H9 (cell line): ENCODE measurements around the gene MORN1. TPM values are rescaled to one million over a fixed set of nuclear protein-coding genes. Genes with fewer than 3 reads are reported as not detected.

ENCODE experiments used
- DNase-seq: peaks from one replicate; pipeline ENCODE4 v3.0.0-alpha.2; 2017
- H2AFZ ChIP-seq: one replicate; pipeline ENCODE4 v1.6.1; 2013; ENCODE audit warnings: mild to moderate bottlenecking, low read length, control low read depth, moderate library complexity
- H2AK5ac ChIP-seq: 2 replicates; pipeline ENCODE4 v1.6.1; 2013; ENCODE audit warnings: low read length, control low read depth, mixed read lengths; ENCODE audit not compliant: insufficient read length
- H2BK120ac ChIP-seq: one replicate; pipeline ENCODE4 v1.6.1; 2013; ENCODE audit warnings: low read depth, mild to moderate bottlenecking, low read length, control low read depth, inconsistent platforms; ENCODE audit not compliant: poor library complexity, severe bottlenecking
- H2BK12ac ChIP-seq: 2 replicates; pipeline ENCODE4 v1.6.1; 2013; ENCODE audit warnings: low read length, control low read depth, mixed read lengths, low read depth; ENCODE audit not compliant: insufficient read length
- H2BK15ac ChIP-seq: 2 replicates; pipeline ENCODE4 v1.6.1; 2013; ENCODE audit warnings: low read depth, low read length, control low read depth
- H2BK20ac ChIP-seq: one replicate; pipeline ENCODE4 v1.6.1; 2013; ENCODE audit warnings: low read depth, mild to moderate bottlenecking, low read length, control low read depth, inconsistent platforms; ENCODE audit not compliant: poor library complexity, severe bottlenecking
- H2BK5ac ChIP-seq: 2 replicates; pipeline ENCODE4 v1.6.1; 2013; ENCODE audit warnings: low read length, control low read depth, mixed read lengths; ENCODE audit not compliant: insufficient read length
- H3K14ac ChIP-seq: 2 replicates; pipeline ENCODE4 v1.6.1; 2013; ENCODE audit warnings: low read length, control low read depth; ENCODE audit not compliant: insufficient read depth
- H3K18ac ChIP-seq: 2 replicates; pipeline ENCODE4 v1.6.1; 2013; ENCODE audit warnings: low read depth, mild to moderate bottlenecking, mixed read lengths, low read length, control low read depth; ENCODE audit not compliant: insufficient read length
- H3K23ac ChIP-seq: 2 replicates; pipeline ENCODE4 v1.6.1; 2013; ENCODE audit warnings: low read length, control low read depth, mixed read lengths, low read depth; ENCODE audit not compliant: insufficient read length
- H3K23me2 ChIP-seq: 2 replicates; pipeline ENCODE4 v1.6.1; 2013; ENCODE audit warnings: low read depth, mild to moderate bottlenecking, mixed read lengths, low read length, control low read depth; ENCODE audit not compliant: insufficient read length, poor library complexity, severe bottlenecking
- H3K27ac ChIP-seq: 2 replicates; pipeline ENCODE4 v1.5.1; 2013; ENCODE audit warnings: low read length, control low read depth, mixed read lengths, low read depth; ENCODE audit not compliant: insufficient read length
- H3K27me3 ChIP-seq: 2 replicates; pipeline ENCODE4 v1.6.1; 2013; ENCODE audit warnings: low read length, control low read depth, inconsistent platforms; ENCODE audit not compliant: insufficient read depth
- H3K4ac ChIP-seq: 2 replicates; pipeline ENCODE4 v1.6.1; 2013; ENCODE audit warnings: low read depth, mild to moderate bottlenecking, control low read depth, inconsistent platforms, low read length, moderate library complexity
- H3K4me1 ChIP-seq: 2 replicates; pipeline ENCODE4 v1.6.1; 2013; ENCODE audit warnings: low read length, control low read depth, inconsistent platforms; ENCODE audit not compliant: insufficient read depth
- H3K4me2 ChIP-seq: 2 replicates; pipeline ENCODE4 v1.6.1; 2013; ENCODE audit warnings: low read length, control low read depth, mixed read lengths; ENCODE audit not compliant: insufficient read length, insufficient read depth
- H3K56ac ChIP-seq: 2 replicates; pipeline ENCODE4 v1.6.1; 2013; ENCODE audit warnings: low read depth, mild to moderate bottlenecking, mixed read lengths, low read length, control low read depth; ENCODE audit not compliant: insufficient read length
- H3K79me1 ChIP-seq: 2 replicates; pipeline ENCODE4 v1.6.1; 2013; ENCODE audit warnings: low read depth, mild to moderate bottlenecking, moderate library complexity, low read length, control low read depth, inconsistent platforms; ENCODE audit not compliant: insufficient read depth, poor library complexity, severe bottlenecking
- H3K79me2 ChIP-seq: 2 replicates; pipeline ENCODE4 v1.6.1; 2013; ENCODE audit warnings: low read length, control low read depth, inconsistent platforms; ENCODE audit not compliant: insufficient read depth
- H3K9ac ChIP-seq: 2 replicates; pipeline ENCODE4 v1.6.1; 2013; ENCODE audit warnings: low read length, control low read depth, mixed read lengths; ENCODE audit not compliant: insufficient read length; ENCODE audit errors: extremely low read depth
- H3K9me3 ChIP-seq: one replicate; pipeline ENCODE4 v1.6.1; 2013; ENCODE audit warnings: low read depth, low read length, inconsistent platforms; ENCODE audit not compliant: control insufficient read depth
- H3T11ph ChIP-seq: one replicate; pipeline ENCODE4 v1.6.1; 2013; ENCODE audit warnings: mild to moderate bottlenecking, low read length, control low read depth, inconsistent platforms
- H4K20me1 ChIP-seq: one replicate; pipeline ENCODE4 v1.6.1; 2013; ENCODE audit not compliant: control insufficient read depth, insufficient read length, insufficient read depth
- H4K5ac ChIP-seq: 2 replicates; pipeline ENCODE4 v1.6.1; 2013; ENCODE audit warnings: low read depth, mild to moderate bottlenecking, mixed read lengths, low read length, control low read depth; ENCODE audit not compliant: insufficient read length
- H4K8ac ChIP-seq: replicated peaks from 2 replicates; pipeline ENCODE4 v1.6.1; 2013; ENCODE audit warnings: low read length, control low read depth, mixed read lengths, low read depth; ENCODE audit not compliant: insufficient read length
- H4K91ac ChIP-seq: 2 replicates; pipeline ENCODE4 v1.6.1; 2013; ENCODE audit warnings: low read depth, mild to moderate bottlenecking, moderate library complexity, mixed read lengths, low read length, control low read depth; ENCODE audit not compliant: insufficient read length
- H3K27ac Mint-ChIP-seq, 3 experiments: 2 replicates in 2 of 3; 3 replicates in 1 of 3; pipeline ENCODE4 v1.8.0; 2020 to 2021; ENCODE audit warnings: mixed read lengths in 3 of 3, mild to moderate bottlenecking in 1 of 3, moderate library complexity in 1 of 3
- H3K27me3 Mint-ChIP-seq: 2 replicates; pipeline ENCODE4 v1.8.0; 2021; ENCODE audit warnings: low read depth, mild to moderate bottlenecking, moderate library complexity, mixed read lengths
- H3K36me3 Mint-ChIP-seq, 3 experiments: 2 replicates in 2 of 3; 3 replicates in 1 of 3; pipeline ENCODE4 v1.8.0; 2020 to 2021; ENCODE audit warnings: low read depth in 3 of 3, mixed read lengths in 3 of 3; ENCODE audit not compliant: insufficient read depth in 1 of 3
- H3K4me1 Mint-ChIP-seq, 2 experiments: 2 replicates each; pipeline ENCODE4 v1.8.0; 2020; ENCODE audit warnings: mixed read lengths in 2 of 2
- H3K4me3 Mint-ChIP-seq, 2 experiments: 2 replicates in 1 of 2; 3 replicates in 1 of 2; pipeline ENCODE4 v1.8.0; 2020 to 2021; ENCODE audit warnings: mild to moderate bottlenecking in 2 of 2, mixed read lengths in 2 of 2, moderate library complexity in 1 of 2
- H3K9me3 Mint-ChIP-seq, 2 experiments: 2 replicates in 1 of 2; 3 replicates in 1 of 2; pipeline ENCODE4 v1.8.0; 2020; ENCODE audit warnings: mild to moderate bottlenecking in 2 of 2, mixed read lengths in 2 of 2, moderate library complexity in 1 of 2
- CTCF ChIP-seq: fragments of 200-600 bp; sonication (generic); conservative IDR thresholded peaks from 3 replicates; pipeline ENCODE4 v1.8.0; 2021; ENCODE audit warnings: antibody characterized with exemption, mild to moderate bottlenecking
- WGBS: extraction: QIAGEN DNeasy Blood & Tissue Kit; methylation state at CpG from one replicate; pipeline ENCODE4 v1.1.7; 2013; ENCODE audit warnings: missing lambda C conversion rate, low lambda C conversion rate, mixed read lengths; ENCODE audit not compliant: insufficient read length; ENCODE audit errors: extremely low coverage; 5-methylcytosine and 5-hydroxymethylcytosine counted together
- total RNA-seq: library from RNA; stranded (reverse); gene quantifications from 2 replicates; pipeline ENCODE4 v1.2.1, GENCODE V29; 2021

The MORN1 gene
- total RNA-seq, 1 experiment from 2014 or later: 12.7 TPM

DNA sequence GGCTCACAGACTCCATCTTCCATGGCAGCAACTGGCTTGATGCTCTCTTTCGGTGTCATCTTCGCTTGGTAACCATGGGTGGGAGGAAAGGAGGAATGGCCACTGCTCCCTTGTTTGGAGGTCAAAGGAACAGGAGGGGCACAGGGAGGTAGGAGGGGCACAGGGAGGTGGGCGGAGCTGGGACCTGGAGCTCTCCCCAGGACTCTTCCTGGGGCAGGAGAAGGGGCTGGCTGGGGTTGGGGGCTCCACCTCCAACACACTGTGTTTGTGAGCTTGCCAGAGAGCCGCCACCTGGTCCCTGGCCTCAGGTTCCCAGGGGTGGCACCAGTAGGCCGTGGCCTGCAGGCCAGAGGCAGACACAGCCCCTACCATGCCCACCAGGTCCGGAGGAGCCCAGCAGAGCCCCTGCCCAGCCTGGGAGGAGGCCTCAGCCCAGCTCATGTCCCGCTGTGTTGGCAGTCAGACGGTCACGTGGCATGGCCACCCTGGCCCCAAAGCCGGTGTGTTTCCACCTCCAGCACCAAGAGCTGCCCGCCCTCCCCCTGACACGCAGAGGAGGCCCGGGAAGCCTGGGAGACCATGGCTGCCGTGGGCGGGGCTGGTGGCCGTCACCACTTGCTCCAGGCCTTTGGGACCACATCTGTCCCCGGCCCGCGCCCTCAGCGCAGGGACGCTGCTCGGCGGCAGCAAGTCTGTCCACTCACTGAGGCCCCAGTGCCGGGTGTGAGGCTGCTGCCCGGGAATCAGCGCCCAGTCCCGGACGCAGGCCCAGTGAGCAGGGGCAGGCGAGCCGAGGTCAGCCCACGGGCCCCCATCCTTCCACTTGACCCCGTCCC is 73.9 kb downstream of the MORN1 start:
- Mint-ChIP-seq H3K27ac (peak overlapping the region in 2 of 3 experiments; percentile 62 to 89; a peak in 4 of 7 replicates), H3K4me1 (peaks cover 4 to 18% of the 10 kb centered on the region in 2 experiments), H3K9me3 (no peaks in the 10 kb centered on the region), H3K36me3 (no peaks in the 10 kb centered on the region), H3K27me3 (no peaks in the 10 kb centered on the region), H3K4me3 (peak overlapping the region; percentile 29 to 65; a peak in 4 of 5 replicates)
- no peak overlapping the region for H4K5ac ChIP-seq
- H3K4me1 ChIP-seq: no peaks in the 10 kb centered on the region; the same call in 1 of the 2 replicates
- H4K91ac ChIP-seq: no peak overlapping the region
- H2AK5ac ChIP-seq: no peak overlapping the region
- H3K9ac ChIP-seq: no peak overlapping the region
- H3K14ac ChIP-seq: no peak overlapping the region
- H3T11ph ChIP-seq: no peak overlapping the region
- H3K27me3 ChIP-seq: no peaks in the 10 kb centered on the region
- H2BK20ac ChIP-seq: no peak overlapping the region
- DNase-seq: peak; percentile 68
- WGBS: no CpG with 5 or more reads among the region's 32 CpGs
- no peak overlapping the region for H3K4me2 ChIP-seq
- H2BK5ac ChIP-seq: no peak overlapping the region
- H3K23me2 ChIP-seq: no peaks in the 10 kb centered on the region
- no peak overlapping the region for H3K4ac ChIP-seq
- no peak overlapping the region for H4K8ac ChIP-seq
- H3K23ac ChIP-seq: no peak overlapping the region
- no peak overlapping the region for H2BK15ac ChIP-seq
- no peaks in the 10 kb centered on the region for H3K9me3 ChIP-seq
- no peak for TF ChIP-seq CTCF
- H2AFZ ChIP-seq: no peak overlapping the region
- no peak overlapping the region for H3K27ac ChIP-seq
- no peak overlapping the region for H3K18ac ChIP-seq
- H2BK120ac ChIP-seq: no peak overlapping the region
- H3K79me2 ChIP-seq: no peaks in the 10 kb centered on the region
- H3K56ac ChIP-seq: no peak overlapping the region
- H3K79me1 ChIP-seq: no peaks in the 10 kb centered on the region
- H4K20me1 ChIP-seq: no peaks in the 10 kb centered on the region
- H2BK12ac ChIP-seq: no peak overlapping the region
